SK-N-SH treated with all-trans-retinoic acid at 6 μM for 48 hours (cell line): ENCODE results near the gene CLDN14.

Source experiments
- ATAC-seq: fragments of 200-7000 bp; cut with Tn5 transposase; 3 replicates; pipeline ENCODE4 v1.9.1; 2020; ENCODE audit warnings: mild to moderate bottlenecking, moderate library complexity
- ARNTL ChIP-seq: fragments of 450-650 bp; formaldehyde crosslinking; IDR thresholded peaks from 2 replicates; pipeline ENCODE4 v1.5.0; 2020; ENCODE audit warnings: low read depth, mild to moderate bottlenecking, moderate library complexity, borderline replicate concordance
- BACH2 ChIP-seq: fragments of 250-450 bp; sonication (Bioruptor Pico); IDR thresholded peaks from 2 replicates; pipeline ENCODE4 v1.9.0; 2021; ENCODE audit warnings: mild to moderate bottlenecking, borderline replicate concordance
- CREB5 ChIP-seq: fragments of 250-450 bp; sonication (Bioruptor Pico); IDR thresholded peaks from 2 replicates; pipeline ENCODE4 v1.5.1; 2020; ENCODE audit warnings: low read depth, mild to moderate bottlenecking, moderate library complexity
- CSDC2 ChIP-seq: fragments of 250-450 bp; sonication (Bioruptor Pico); IDR thresholded peaks from 2 replicates; pipeline ENCODE4 v1.5.0; 2020; ENCODE audit warnings: mild to moderate bottlenecking, moderate library complexity
- CSRNP3 ChIP-seq: fragments of 250-450 bp; sonication (Bioruptor Pico); IDR thresholded peaks from 2 replicates; pipeline ENCODE4 v1.5.1; 2021; ENCODE audit warnings: mild to moderate bottlenecking, moderate library complexity
- ESRRG ChIP-seq: fragments of 250-450 bp; sonication (Bioruptor Pico); IDR thresholded peaks from 2 replicates; pipeline ENCODE4 v1.6.1; 2021; ENCODE audit warnings: mild to moderate bottlenecking
- ISL1 ChIP-seq: fragments of 250-450 bp; sonication (Bioruptor Pico); IDR thresholded peaks from 2 replicates; pipeline ENCODE4 v2.1.2; 2022; ENCODE audit warnings: mild to moderate bottlenecking, moderate library complexity
- PATZ1 ChIP-seq: fragments of 250-450 bp; sonication (Bioruptor Pico); IDR thresholded peaks from 2 replicates; pipeline ENCODE4 v1.8.0; 2020; ENCODE audit warnings: mild to moderate bottlenecking, moderate library complexity, borderline replicate concordance
- POU6F1 ChIP-seq: fragments of 250-450 bp; sonication (Bioruptor Pico); IDR thresholded peaks from 2 replicates; pipeline ENCODE4 v1.8.0; 2021; ENCODE audit warnings: low read depth, mild to moderate bottlenecking, moderate library complexity, borderline replicate concordance
- PPARA ChIP-seq: fragments of 250-450 bp; sonication (Bioruptor Pico); IDR thresholded peaks from 2 replicates; pipeline ENCODE4 v1.5.0; 2020; ENCODE audit warnings: mild to moderate bottlenecking, borderline replicate concordance
- RARB ChIP-seq: fragments of 250-450 bp; sonication (Bioruptor Pico); IDR thresholded peaks from 2 replicates; pipeline ENCODE4 v1.8.0; 2021; ENCODE audit warnings: mild to moderate bottlenecking, moderate library complexity
- SNAI2 ChIP-seq: fragments of 250-450 bp; sonication (Bioruptor Pico); IDR thresholded peaks from 2 replicates; pipeline ENCODE4 v1.5.0; 2020; ENCODE audit warnings: mild to moderate bottlenecking, moderate library complexity
- TCF4 ChIP-seq: fragments of 250-450 bp; sonication (Bioruptor Pico); IDR thresholded peaks from 2 replicates; pipeline ENCODE4 v1.8.0; 2021; ENCODE audit warnings: mild to moderate bottlenecking, moderate library complexity, borderline replicate concordance
- TSHZ2 ChIP-seq: fragments of 250-450 bp; sonication (Bioruptor Pico); IDR thresholded peaks from 2 replicates; pipeline ENCODE4 v1.5.0; 2020; ENCODE audit warnings: mild to moderate bottlenecking, moderate library complexity
- ZC3H10 ChIP-seq: fragments of 250-450 bp; sonication (Bioruptor Pico); IDR thresholded peaks from 2 replicates; pipeline ENCODE4 v1.5.1; 2021; ENCODE audit warnings: mild to moderate bottlenecking, moderate library complexity
- ZFP3 ChIP-seq: fragments of 250-450 bp; sonication (Bioruptor Pico); IDR thresholded peaks from 2 replicates; pipeline ENCODE4 v1.5.0; 2020; ENCODE audit warnings: mild to moderate bottlenecking, moderate library complexity
- ZNF565 ChIP-seq: fragments of 450-650 bp; formaldehyde crosslinking; conservative IDR thresholded peaks from 2 replicates; pipeline ENCODE4 v1.5.0; 2020; ENCODE audit warnings: low read depth, mild to moderate bottlenecking, moderate library complexity
- ZNF8 ChIP-seq: fragments of 450-650 bp; formaldehyde crosslinking; IDR thresholded peaks from 2 replicates; pipeline ENCODE4 v1.5.0; 2020; ENCODE audit warnings: mild to moderate bottlenecking, moderate library complexity

The CLDN14 gene

GRCh38 chr21:36507397-36508018, 27.6 kb upstream of the CLDN14 start:
- no peak for ATAC-seq

GRCh38 chr21:36506482-36506881, 26.6 kb upstream of the CLDN14 start:
- no peak for ATAC-seq
- no peak for TF ChIP-seq BACH2 (CRISPR knock-in tag)
- no peak for TF ChIP-seq TCF4 (CRISPR knock-in tag)
- TF ChIP-seq RARB = no peak
- TF ChIP-seq TSHZ2 (CRISPR knock-in tag) = no peak
- no peak for TF ChIP-seq ZC3H10 (CRISPR knock-in tag)
- TF ChIP-seq PATZ1 (CRISPR knock-in tag) = no peak
- no peak for TF ChIP-seq SNAI2 (CRISPR knock-in tag)
- no peak for TF ChIP-seq CSDC2 (CRISPR knock-in tag)
- no peak for TF ChIP-seq PPARA
- TF ChIP-seq ESRRG (CRISPR knock-in tag) = no peak
- no peak for TF ChIP-seq POU6F1 (CRISPR knock-in tag)
- no peak for TF ChIP-seq ARNTL (CRISPR knock-in tag)
- TF ChIP-seq ISL1 (CRISPR knock-in tag) = no peak
- no peak for TF ChIP-seq ZNF565
- TF ChIP-seq CSRNP3 (CRISPR knock-in tag) = no peak
- TF ChIP-seq ZFP3 = no peak
- TF ChIP-seq CREB5 (CRISPR knock-in tag) = no peak

More at GRCh38 chr21:36507397-36508018, 27.6 kb upstream of the CLDN14 start:
- no peak for TF ChIP-seq TCF4 (CRISPR knock-in tag)
- no peak for TF ChIP-seq ZFP3
- TF ChIP-seq BACH2 (CRISPR knock-in tag) = no peak
- TF ChIP-seq ESRRG (CRISPR knock-in tag) = no peak
- TF ChIP-seq ZC3H10 (CRISPR knock-in tag) = no peak
- TF ChIP-seq ZNF8 (CRISPR knock-in tag) = no peak
- TF ChIP-seq CSDC2 (CRISPR knock-in tag) = no peak
- TF ChIP-seq TSHZ2 (CRISPR knock-in tag) = no peak
- TF ChIP-seq ARNTL (CRISPR knock-in tag) = no peak
- TF ChIP-seq CSRNP3 (CRISPR knock-in tag) = no peak
- TF ChIP-seq ZNF565 = no peak
- TF ChIP-seq, all 23 proteins: peak for 0
